Measurements from ENCODE around the gene EFNB2.

DNA sequence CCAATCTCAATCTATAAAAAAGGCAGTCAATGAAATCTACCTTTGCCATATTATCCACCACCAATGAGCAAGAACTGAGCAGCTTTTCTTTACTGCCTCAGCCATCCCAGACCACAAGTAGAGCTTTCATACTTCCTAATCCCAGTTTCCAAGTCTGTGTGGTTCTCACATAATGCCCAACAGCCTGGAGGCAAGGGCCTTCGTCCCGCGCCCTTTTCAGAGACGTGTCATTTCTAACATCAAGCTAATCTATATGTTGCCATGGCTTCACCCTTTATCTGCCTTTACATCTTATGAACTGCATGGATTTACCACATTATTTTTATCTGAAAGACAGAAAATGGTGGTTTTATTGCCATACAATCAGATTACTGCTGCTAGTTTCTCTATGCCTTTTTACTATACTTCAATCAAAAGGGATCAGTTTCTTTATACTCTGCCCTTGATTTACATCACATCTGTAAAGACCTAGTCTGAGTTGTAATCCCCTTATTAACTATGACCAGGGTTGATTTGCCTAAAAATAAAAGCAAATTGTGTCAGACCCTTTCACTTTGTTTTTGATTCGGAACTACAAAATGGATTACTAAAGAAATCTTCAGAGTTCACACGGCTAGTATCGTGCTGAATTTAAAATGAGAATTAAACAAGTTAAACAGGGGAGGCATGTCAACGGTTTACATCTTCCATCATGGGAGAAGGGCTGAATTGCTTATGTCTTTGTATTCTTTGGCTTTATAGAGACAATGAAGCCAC is 5.9 kb downstream of the EFNB2 start:
- TF ChIP-seq, protein P1, sequence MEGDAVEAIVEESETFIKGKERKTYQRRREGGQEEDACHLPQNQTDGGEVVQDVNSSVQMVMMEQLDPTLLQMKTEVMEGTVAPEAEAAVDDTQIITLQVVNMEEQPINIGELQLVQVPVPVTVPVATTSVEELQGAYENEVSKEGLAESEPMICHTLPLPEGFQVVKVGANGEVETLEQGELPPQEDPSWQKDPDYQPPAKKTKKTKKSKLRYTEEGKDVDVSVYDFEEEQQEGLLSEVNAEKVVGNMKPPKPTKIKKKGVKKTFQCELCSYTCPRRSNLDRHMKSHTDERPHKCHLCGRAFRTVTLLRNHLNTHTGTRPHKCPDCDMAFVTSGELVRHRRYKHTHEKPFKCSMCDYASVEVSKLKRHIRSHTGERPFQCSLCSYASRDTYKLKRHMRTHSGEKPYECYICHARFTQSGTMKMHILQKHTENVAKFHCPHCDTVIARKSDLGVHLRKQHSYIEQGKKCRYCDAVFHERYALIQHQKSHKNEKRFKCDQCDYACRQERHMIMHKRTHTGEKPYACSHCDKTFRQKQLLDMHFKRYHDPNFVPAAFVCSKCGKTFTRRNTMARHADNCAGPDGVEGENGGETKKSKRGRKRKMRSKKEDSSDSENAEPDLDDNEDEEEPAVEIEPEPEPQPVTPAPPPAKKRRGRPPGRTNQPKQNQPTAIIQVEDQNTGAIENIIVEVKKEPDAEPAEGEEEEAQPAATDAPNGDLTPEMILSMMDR (IDR thresholded peaks at IDR 0.05): no peak
- no peak for TF ChIP-seq POLR2A (IDR thresholded peaks at IDR 0.05)

All from adrenal gland (tissue), 5 donors.